Measurements from ENCODE around the gene RNPEPL1.

- TF ChIP-seq EZH2 (IDR thresholded peaks at IDR 0.05) (no peak), POLR2AphosphoS5 (IDR thresholded peaks at IDR 0.05; ENCODE audit: borderline replicate concordance, low read depth, low read length) (no peak)
Observed at GRCh38 chr2:240590681-240591111, 22.4 kb downstream of the RNPEPL1 start.

Data from SK-N-MC (cell line).